Tibial nerve (tissue), 3 donors: ENCODE data around the gene DOHH.
"Not testable (repeated sequence)": the region's sequence is repeated elsewhere in the genome, so short reads cannot be mapped to it uniquely, and the experiment has no call there.

Experiments used
- CTCF ChIP-seq, 5 experiments: fragments of 200-600 bp in 3 of 5; fragments of 450-650 bp in 2 of 5; sonication (generic) in 3 of 5; IDR thresholded peaks; one replicate each; pipeline ENCODE4 v1.5.1; 2016 to 2019; ENCODE audit warnings: antibody characterized with exemption in 5 of 5, mild to moderate bottlenecking in 3 of 5, moderate library complexity in 2 of 5
- POLR2A ChIP-seq, 2 donors: fragments of 450-650 bp; IDR thresholded peaks; one replicate each; pipeline ENCODE4 v1.6.1; 2017; ENCODE audit warnings: antibody characterized with exemption in 2 of 2, mild to moderate bottlenecking in 2 of 2, moderate library complexity in 2 of 2

- not testable (repeated sequence) for TF ChIP-seq POLR2A, CTCF (IDR thresholded peaks at IDR 0.05)
Observed at GRCh38 chr19:3446657-3447056, 53.8 kb downstream of the DOHH start.
